Lower lobe of right lung (tissue), 2 donors: ENCODE measurements around the gene NCK2. TPM values are rescaled to one million over a fixed set of nuclear protein-coding genes. Genes with fewer than 3 reads are reported as not detected.

Experiments used
- ATAC-seq, 2 donors: fragments of 200-7000 bp; cut with Tn5 transposase; one replicate each; pipeline ENCODE4 v1.9.1; 2020 to 2022; ENCODE audit warnings: mild to moderate bottlenecking in 2 of 2, moderate library complexity in 2 of 2
- DNase-seq: peaks from one replicate; pipeline ENCODE4 v3.0.0-alpha.2; 2020
- H3K27ac ChIP-seq: fragments of 200-600 bp; one replicate; pipeline ENCODE4 v1.8.0; 2022
- H3K27me3 ChIP-seq: fragments of 200-600 bp; one replicate; pipeline ENCODE4 v1.8.0; 2022; ENCODE audit warnings: low read depth
- H3K36me3 ChIP-seq: fragments of 200-600 bp; one replicate; pipeline ENCODE4 v1.8.0; 2022; ENCODE audit warnings: mild to moderate bottlenecking
- H3K4me1 ChIP-seq: fragments of 200-600 bp; one replicate; pipeline ENCODE4 v1.8.0; 2022
- H3K4me3 ChIP-seq: fragments of 200-600 bp; one replicate; pipeline ENCODE4 v1.8.0; 2022; ENCODE audit warnings: mild to moderate bottlenecking
- H3K9me3 ChIP-seq: fragments of 200-600 bp; one replicate; pipeline ENCODE4 v1.8.0; 2022
- CTCF ChIP-seq: fragments of 200-600 bp; IDR thresholded peaks from one replicate; pipeline ENCODE4 v1.8.0; 2022; ENCODE audit warnings: antibody characterized with exemption, mild to moderate bottlenecking
- intact Hi-C: fragments of 100-400 bp; cut with DNase I; formaldehyde crosslinking; loops from one replicate; pipeline ENCODE4 v1.11.0; 2022
- total RNA-seq: library from RNA; stranded (reverse); fragmentation: NEBNext Ultra II Directional; extraction: Animal tissue kit (Norgen Biotek cat#: 25700); gene quantifications from one replicate; pipeline ENCODE4 v1.2.1, GENCODE V29; 2021
- donor health status: DM: no; HTN: yes; CAD: no; lungs with severe emphysema.

The NCK2 gene
- total RNA-seq, 1 donor from 2014 or later = 36.7 TPM

DNA sequence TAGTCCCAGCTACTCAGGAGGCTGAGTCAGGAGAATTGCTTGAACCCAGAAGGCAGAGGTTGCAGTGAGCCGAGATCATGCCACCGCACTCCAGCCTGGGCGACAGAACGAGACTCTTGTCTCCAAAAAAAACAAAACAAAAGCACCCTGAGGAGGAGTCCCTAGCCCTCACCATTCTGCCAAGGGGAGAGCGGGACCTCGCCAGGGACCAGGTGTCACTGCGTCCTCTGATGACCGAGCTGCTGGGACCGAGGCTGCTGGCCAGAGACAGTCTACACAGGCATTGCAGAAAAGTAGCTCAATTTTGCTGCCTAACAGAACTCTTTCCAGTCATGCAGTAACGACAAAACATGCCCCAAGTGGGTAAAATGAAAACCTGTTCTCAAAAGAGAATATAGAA lies 18.4 kb downstream of the NCK2 start:
- DNase-seq = no peak
- Histone ChIP-seq H3K9me3 (no peaks in the 10 kb centered on the region), H3K4me3 (no peak overlapping the region), H3K27ac (no peak overlapping the region), H3K4me1 (peaks cover 8% of the 10 kb centered on the region), H3K27me3 (no peaks in the 10 kb centered on the region), H3K36me3 (peaks cover 5% of the 10 kb centered on the region)
- intact Hi-C loops = no loop called here
- TF ChIP-seq CTCF = no peak
- no peak for ATAC-seq

DNA sequence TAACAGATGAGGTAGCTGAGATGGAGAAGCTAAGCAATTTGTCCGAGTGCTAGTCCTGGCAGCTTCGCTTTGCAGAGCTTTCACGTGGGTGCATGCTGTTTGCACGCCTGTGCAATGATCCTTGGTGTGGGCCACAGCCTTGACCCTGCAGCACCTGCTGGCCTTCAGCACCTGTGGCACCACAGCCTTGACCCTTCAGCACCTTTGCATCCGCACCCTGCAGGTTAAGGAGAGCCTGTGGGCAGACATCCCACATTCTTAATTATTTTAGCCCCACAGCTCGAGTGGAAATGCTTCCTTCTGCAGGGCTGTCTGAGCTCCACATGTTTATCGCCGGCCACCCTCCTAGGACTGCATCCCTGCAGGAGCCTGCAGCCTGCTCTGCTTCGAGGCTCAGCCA lies 19.3 kb downstream of the NCK2 start:
- TF ChIP-seq CTCF = no peak
- Histone ChIP-seq H3K4me1 (peaks cover 8% of the 10 kb centered on the region), H3K27ac (no peak overlapping the region), H3K36me3 (peaks cover 5% of the 10 kb centered on the region), H3K4me3 (no peak overlapping the region), H3K9me3 (no peaks in the 10 kb centered on the region), H3K27me3 (no peaks in the 10 kb centered on the region)
- intact Hi-C loops = no loop called here
- no peak for DNase-seq
- ATAC-seq = no peak

DNA sequence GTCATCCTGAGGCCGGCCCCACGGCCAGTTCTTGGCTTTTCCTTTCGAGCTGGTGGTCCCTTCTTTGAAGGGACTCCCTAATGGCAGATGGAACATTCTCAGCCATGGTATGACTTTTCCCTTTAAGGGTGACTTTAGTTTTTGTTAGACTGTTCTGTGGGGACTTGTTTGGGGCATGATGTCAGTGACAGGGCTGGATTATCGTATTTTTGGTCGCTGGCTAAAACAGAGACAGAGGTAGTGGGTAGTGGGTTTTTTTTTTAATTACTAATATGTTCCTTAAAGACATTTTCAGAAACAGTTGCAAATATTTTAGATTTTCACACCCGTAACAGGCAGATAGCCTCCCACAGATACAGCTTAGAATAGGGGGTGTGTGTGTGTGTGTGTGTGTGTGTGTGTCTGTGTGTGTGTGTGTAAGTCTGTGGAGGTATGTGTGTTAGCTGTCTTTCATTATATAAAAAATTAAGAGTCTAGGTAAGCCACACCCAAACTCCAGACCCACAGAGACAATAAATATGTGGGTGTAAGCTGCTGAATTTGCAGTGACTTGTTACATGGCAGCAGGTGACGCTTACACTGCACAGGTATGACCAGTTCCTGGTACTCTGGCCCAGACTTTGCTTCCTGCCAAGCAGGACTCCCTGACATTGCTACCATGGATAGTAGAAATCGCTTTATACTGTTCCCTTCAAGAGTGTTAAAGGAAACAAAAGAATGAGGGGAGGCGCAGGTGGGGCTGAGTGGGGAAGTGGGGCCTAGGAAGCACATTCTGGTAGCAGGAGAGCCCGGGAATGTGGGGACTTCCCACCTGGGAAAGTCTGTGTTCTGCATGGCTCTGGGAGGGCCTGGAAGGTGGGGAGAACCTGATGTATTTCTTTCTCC lies 20.9 kb downstream of the NCK2 start:
- peaks cover 5% of the 10 kb centered on the region for H3K36me3 ChIP-seq
- H3K27ac ChIP-seq = no peak overlapping the region
- ATAC-seq (peak; percentile 17 to 31), DNase-seq (no peak)
- peaks cover 8% of the 10 kb centered on the region for H3K4me1 ChIP-seq
- H3K4me3 ChIP-seq = no peak overlapping the region
- no peaks in the 10 kb centered on the region for H3K27me3 ChIP-seq
- TF ChIP-seq CTCF = no peak
- no peaks in the 10 kb centered on the region for H3K9me3 ChIP-seq
- intact Hi-C loops = no loop called here

DNA sequence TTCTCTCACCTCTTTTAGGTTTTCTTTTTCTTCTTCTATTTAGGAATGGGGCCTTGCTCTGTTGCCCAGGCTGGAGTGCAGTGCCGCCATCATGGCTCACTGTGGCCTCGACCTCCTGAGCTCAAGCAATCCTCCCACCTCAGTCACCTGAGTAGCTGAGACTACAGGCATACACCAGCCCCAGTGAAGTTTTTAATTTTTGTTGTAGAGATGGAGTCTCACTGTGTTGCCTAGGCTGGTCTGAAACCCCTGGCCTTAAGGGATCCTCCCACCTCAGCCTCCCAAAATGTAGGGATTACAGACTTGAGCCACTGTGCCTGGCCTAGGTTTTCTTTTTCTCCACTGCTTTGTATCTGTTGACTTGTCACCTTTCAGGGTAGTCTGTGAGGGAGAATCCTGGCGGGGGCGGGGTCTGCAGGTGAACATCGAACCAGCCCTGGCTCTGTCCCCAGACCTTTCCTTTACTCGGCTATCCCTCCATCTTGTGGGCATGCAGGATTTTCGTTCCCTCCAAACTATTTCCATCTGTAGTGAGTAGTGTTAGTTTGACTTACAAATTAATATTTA lies 21.7 kb downstream of the NCK2 start:
- Histone ChIP-seq H3K4me3 (no peak overlapping the region), H3K36me3 (peaks cover 5% of the 10 kb centered on the region), H3K9me3 (no peaks in the 10 kb centered on the region), H3K27ac (no peak overlapping the region), H3K27me3 (no peaks in the 10 kb centered on the region), H3K4me1 (peaks cover 8% of the 10 kb centered on the region)
- TF ChIP-seq CTCF = no peak
- DNase-seq (no peak), ATAC-seq (no peak)
- intact Hi-C loops = no loop called here

DNA sequence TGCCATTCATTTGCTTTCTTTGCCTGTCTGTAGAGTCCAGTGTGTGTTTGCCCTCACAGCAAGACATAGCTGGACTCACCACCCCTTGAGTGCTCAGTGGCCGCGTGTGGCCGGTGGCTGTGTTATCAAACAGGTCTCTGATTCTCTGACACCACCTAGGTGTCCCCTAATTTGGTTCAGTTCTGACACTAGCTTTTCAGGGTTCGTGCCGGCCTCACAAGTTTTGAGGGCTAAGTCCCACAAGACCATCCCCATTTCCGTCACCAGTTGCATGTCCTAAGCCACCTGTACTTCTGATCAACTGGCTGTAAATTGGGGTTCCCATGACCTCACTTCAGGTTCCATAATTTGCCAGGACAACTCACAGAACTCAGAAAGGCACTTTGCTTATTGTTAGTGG lies 23.5 kb downstream of the NCK2 start:
- no peaks in the 10 kb centered on the region for H3K27me3 ChIP-seq
- peaks cover 20% of the 10 kb centered on the region for H3K4me1 ChIP-seq
- H3K9me3 ChIP-seq = no peaks in the 10 kb centered on the region
- peaks cover 5% of the 10 kb centered on the region for H3K36me3 ChIP-seq
- DNase-seq (no peak), ATAC-seq (no peak)
- no peak overlapping the region for H3K27ac ChIP-seq
- intact Hi-C loops = no loop called here
- no peak for TF ChIP-seq CTCF
- no peak overlapping the region for H3K4me3 ChIP-seq
